Measurements from ENCODE around the gene ZFYVE9. TPM values are rescaled to one million over a fixed set of nuclear protein-coding genes. Genes with fewer than 3 reads are reported as not detected.

ZFYVE9 gene
- total RNA-seq, 1 experiment from 2014 or later: 14.2 TPM

DNA sequence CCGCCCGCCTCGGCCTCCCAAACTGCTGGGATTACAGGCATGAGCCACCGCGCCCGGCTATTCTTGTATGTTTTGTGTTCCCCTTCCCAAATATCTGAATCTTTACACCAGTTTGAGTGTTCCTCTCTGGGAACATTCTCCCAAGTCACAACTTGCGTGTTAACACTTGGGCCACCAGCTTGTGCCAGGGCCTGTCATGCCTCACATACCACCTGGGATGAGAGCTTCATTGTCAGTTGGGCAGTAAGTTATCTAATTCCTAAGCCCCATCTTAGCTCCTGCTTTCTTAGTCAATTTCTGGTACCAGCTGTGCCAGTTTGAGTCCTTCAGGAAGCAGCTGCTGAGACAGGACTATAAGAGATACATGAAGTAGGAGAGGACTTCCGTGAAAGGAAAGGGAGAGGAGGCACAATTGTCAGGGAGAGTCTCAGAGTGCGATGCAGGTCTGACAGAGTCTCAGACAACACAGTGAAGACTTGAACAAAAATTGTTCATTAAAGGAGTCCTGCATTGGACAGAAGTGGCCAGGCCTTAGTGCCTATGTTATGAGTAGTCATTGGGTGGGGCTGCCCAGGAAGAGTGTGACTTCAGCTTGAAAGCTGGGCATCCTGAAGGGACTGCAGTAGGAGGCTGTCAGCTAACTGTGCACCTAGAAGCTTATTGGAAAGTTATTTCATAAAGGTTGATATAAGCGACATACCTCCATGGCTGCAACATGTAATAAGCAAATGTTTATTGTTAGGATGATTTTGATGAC lies 17.3 kb downstream of the ZFYVE9 start:
- Histone ChIP-seq H3K4me1 (ENCODE audit: control insufficient read depth in 1 of 2, insufficient read depth in 2 of 2, low read length in 2 of 2) (peaks cover 32 to 39% of the 10 kb centered on the region in 2 experiments), H4K20me1 (ENCODE audit: insufficient read depth) (peaks cover 3% of the 10 kb centered on the region; the same call in 1 of the 2 replicates), H3K27ac (ENCODE audit: low read depth, low read length) (peak overlapping the region; percentile 24), H3K4me2 (ENCODE audit: low read length) (peak overlapping the region; percentile 78), H3K9me3 (ENCODE audit: control insufficient read depth in 1 of 2, insufficient read depth in 1 of 2, low read depth in 1 of 2, low read length in 2 of 2) (no peaks in the 10 kb centered on the region), H3K9me2 (ENCODE audit: insufficient read depth) (no peaks in the 10 kb centered on the region), H2AFZ (ENCODE audit: low read depth, low read length, poor library complexity, severe bottlenecking) (no peak overlapping the region), H3K36me3 (ENCODE audit: control insufficient read depth in 1 of 2, insufficient read depth in 2 of 2, low read length in 2 of 2) (no peaks in the 10 kb centered on the region), H3K9ac (ENCODE audit: low read length) (peak overlapping the region; percentile 32; the same call in 1 of the 2 replicates), H3K27me3 (ENCODE audit: insufficient read depth, low read length) (no peaks in the 10 kb centered on the region), H3K79me2 (ENCODE audit: insufficient read depth, low read length) (peaks cover 23% of the 10 kb centered on the region), H3K4me3 (replicated peaks in 1 of 2; ENCODE audit: low read depth in 1 of 2, low read length in 2 of 2) (peak overlapping the region; percentile 7 to 32; a peak in 2 of 4 replicates)
- TF ChIP-seq JUND (IDR thresholded peaks at IDR 0.05) (peak; percentile 32; the same call in 1 of the 2 replicates), CBX3 (IDR thresholded peaks at IDR 0.05; ENCODE audit: low read depth) (no peak)
- ChIA-PET POLR2A (no interaction called here), RAD21 (ENCODE audit: low non-redundant PET in 1 of 2, low total read pairs in 2 of 2, uncharacterized antibody in 2 of 2, unreplicated experiment in 2 of 2) (no interaction called here), CTCF (no interaction called here)
- ATAC-seq (peak; percentile 51), DNase-seq (ENCODE audit: low read depth, low spot score) (no peak)
- no TSS peak for BruUV-seq (replicated peaks)
- intact Hi-C loops (cut with micrococcal nuclease): no loop called here

DNA sequence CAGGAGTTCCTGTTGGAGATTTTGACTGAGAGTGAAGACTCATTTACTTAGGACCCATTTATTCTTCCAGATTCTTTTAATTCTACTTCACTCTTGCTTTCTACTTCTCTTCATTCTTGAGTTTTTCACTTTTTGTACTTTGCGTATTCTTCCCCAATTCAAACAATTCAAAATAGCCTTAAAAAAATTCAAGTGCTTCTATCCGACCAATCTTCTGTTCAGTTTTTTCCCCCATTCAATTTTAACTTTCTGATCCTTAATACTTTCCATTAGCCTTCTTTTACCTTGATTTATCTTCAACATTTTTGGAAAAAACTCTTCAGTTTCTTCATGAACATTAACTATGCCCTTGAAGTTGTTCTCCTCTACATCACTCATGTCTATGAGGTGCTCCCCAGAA lies 21.1 kb downstream of the ZFYVE9 start:
- Histone ChIP-seq H4K20me1 (ENCODE audit: insufficient read depth) (no peaks in the 10 kb centered on the region; the same call in 1 of the 2 replicates), H3K9me2 (ENCODE audit: insufficient read depth) (no peaks in the 10 kb centered on the region), H3K9ac (ENCODE audit: low read length) (no peak overlapping the region), H3K27ac (ENCODE audit: low read depth, low read length) (no peak overlapping the region), H3K79me2 (ENCODE audit: insufficient read depth, low read length) (peaks cover 23% of the 10 kb centered on the region), H3K9me3 (ENCODE audit: control insufficient read depth in 1 of 2, insufficient read depth in 1 of 2, low read depth in 1 of 2, low read length in 2 of 2) (no peaks in the 10 kb centered on the region), H3K4me1 (ENCODE audit: control insufficient read depth in 1 of 2, insufficient read depth in 2 of 2, low read length in 2 of 2) (peaks cover 22 to 28% of the 10 kb centered on the region in 2 experiments), H3K27me3 (ENCODE audit: insufficient read depth, low read length) (no peaks in the 10 kb centered on the region), H3K4me3 (replicated peaks in 1 of 2; ENCODE audit: low read depth in 1 of 2, low read length in 2 of 2) (no peak overlapping the region), H3K36me3 (ENCODE audit: control insufficient read depth in 1 of 2, insufficient read depth in 2 of 2, low read length in 2 of 2) (no peaks in the 10 kb centered on the region), H3K4me2 (ENCODE audit: low read length) (no peak overlapping the region), H2AFZ (ENCODE audit: low read depth, low read length, poor library complexity, severe bottlenecking) (no peak overlapping the region)
- intact Hi-C loops (cut with micrococcal nuclease): no loop called here
- TF ChIP-seq, protein P1, sequence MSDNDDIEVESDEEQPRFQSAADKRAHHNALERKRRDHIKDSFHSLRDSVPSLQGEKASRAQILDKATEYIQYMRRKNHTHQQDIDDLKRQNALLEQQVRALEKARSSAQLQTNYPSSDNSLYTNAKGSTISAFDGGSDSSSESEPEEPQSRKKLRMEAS (IDR thresholded peaks at IDR 0.05): no peak
- TF ChIP-seq ZFX (IDR thresholded peaks at IDR 0.05): no peak
- no peak for TF ChIP-seq SRF (IDR thresholded peaks at IDR 0.05; ENCODE audit: low read depth)
- no peak for TF ChIP-seq JUND (IDR thresholded peaks at IDR 0.05)
- TF ChIP-seq YY1 (IDR thresholded peaks at IDR 0.05; ENCODE audit: extremely low read depth, insufficient replicate concordance, low read depth, low read length): no peak
- no peak for TF ChIP-seq RAD21 (IDR thresholded peaks at IDR 0.05; ENCODE audit: low read depth)
- TF ChIP-seq SIN3A (IDR thresholded peaks at IDR 0.05; ENCODE audit: low read depth): no peak
- TF ChIP-seq, protein P2, sequence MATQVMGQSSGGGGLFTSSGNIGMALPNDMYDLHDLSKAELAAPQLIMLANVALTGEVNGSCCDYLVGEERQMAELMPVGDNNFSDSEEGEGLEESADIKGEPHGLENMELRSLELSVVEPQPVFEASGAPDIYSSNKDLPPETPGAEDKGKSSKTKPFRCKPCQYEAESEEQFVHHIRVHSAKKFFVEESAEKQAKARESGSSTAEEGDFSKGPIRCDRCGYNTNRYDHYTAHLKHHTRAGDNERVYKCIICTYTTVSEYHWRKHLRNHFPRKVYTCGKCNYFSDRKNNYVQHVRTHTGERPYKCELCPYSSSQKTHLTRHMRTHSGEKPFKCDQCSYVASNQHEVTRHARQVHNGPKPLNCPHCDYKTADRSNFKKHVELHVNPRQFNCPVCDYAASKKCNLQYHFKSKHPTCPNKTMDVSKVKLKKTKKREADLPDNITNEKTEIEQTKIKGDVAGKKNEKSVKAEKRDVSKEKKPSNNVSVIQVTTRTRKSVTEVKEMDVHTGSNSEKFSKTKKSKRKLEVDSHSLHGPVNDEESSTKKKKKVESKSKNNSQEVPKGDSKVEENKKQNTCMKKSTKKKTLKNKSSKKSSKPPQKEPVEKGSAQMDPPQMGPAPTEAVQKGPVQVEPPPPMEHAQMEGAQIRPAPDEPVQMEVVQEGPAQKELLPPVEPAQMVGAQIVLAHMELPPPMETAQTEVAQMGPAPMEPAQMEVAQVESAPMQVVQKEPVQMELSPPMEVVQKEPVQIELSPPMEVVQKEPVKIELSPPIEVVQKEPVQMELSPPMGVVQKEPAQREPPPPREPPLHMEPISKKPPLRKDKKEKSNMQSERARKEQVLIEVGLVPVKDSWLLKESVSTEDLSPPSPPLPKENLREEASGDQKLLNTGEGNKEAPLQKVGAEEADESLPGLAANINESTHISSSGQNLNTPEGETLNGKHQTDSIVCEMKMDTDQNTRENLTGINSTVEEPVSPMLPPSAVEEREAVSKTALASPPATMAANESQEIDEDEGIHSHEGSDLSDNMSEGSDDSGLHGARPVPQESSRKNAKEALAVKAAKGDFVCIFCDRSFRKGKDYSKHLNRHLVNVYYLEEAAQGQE (IDR thresholded peaks at IDR 0.05; ENCODE audit: low read depth): no peak
- no peak for TF ChIP-seq TCF7L2 (IDR thresholded peaks at IDR 0.05; ENCODE audit: borderline replicate concordance, extremely low read depth, insufficient read depth, insufficient read length)
- no peak for TF ChIP-seq ELF1 (IDR thresholded peaks at IDR 0.05; ENCODE audit: borderline replicate concordance, low read depth)
- TF ChIP-seq EGR1 (IDR thresholded peaks at IDR 0.05; ENCODE audit: low read depth): no peak
- no peak for TF ChIP-seq CEBPB (IDR thresholded peaks at IDR 0.05; ENCODE audit: low read depth)
- TF ChIP-seq CBX3 (IDR thresholded peaks at IDR 0.05; ENCODE audit: low read depth): no peak
- CTCF ChIA-PET: no interaction called here
- DNase-seq (ENCODE audit: low read depth, low spot score): no peak
- no peak for ATAC-seq
- RAD21 ChIA-PET (ENCODE audit: low non-redundant PET in 1 of 2, low total read pairs in 2 of 2, uncharacterized antibody in 2 of 2, unreplicated experiment in 2 of 2): no interaction called here
- no TSS peak for BruUV-seq (replicated peaks)
- POLR2A ChIA-PET: no interaction called here

Measured in HCT116 (cell line).